Panc1 (cell line): ENCODE measurements around the gene ATXN7L1. TPM values are rescaled to one million over a fixed set of nuclear protein-coding genes. Genes with fewer than 3 reads are reported as not detected.

Source experiments
- ATAC-seq: fragments of 200-7000 bp; cut with Tn5 transposase; 2 replicates; pipeline ENCODE4 v1.9.1; 2020; ENCODE audit warnings: mild to moderate bottlenecking, moderate library complexity
- BruUV-seq: library from RNA; stranded (reverse); fragments of 400-500 nt; replicated peaks from 2 replicates; lab custom pipeline; 2021; lab: Mats Ljungman, UMichigan
- CTCF ChIA-PET: fragments of 300-600 bp; sonication (Branson Sonifier 250); formaldehyde crosslinking; loops from one replicate; lab custom pipeline; 2022; ENCODE audit warnings: antibody characterized with exemption; lab: Charles Lee
- POLR2A ChIA-PET: fragments of 300-600 bp; sonication (Branson Sonifier 250); formaldehyde crosslinking; loops from one replicate; lab custom pipeline; 2022; ENCODE audit warnings: antibody characterized with exemption; lab: Charles Lee
- DNase-seq: peaks from one replicate; pipeline ENCODE4 v3.0.0-alpha.2; 2010; ENCODE audit warnings: low read depth, low spot score
- H3K27ac ChIP-seq: 2 replicates; pipeline ENCODE4 v1.5.1; 2011; ENCODE audit warnings: mild to moderate bottlenecking, low read length, inconsistent platforms
- H3K27me3 ChIP-seq: fragments of 200-500 bp; sonication (Bioruptor generic); 2 replicates; pipeline ENCODE4 v1.6.0; 2014; ENCODE audit warnings: low read length, inconsistent platforms; ENCODE audit not compliant: control insufficient read depth, insufficient read depth
- H3K36me3 ChIP-seq: fragments of 200-500 bp; sonication (Bioruptor generic); 2 replicates; pipeline ENCODE4 v1.5.1; 2014; ENCODE audit warnings: inconsistent platforms, mild to moderate bottlenecking, low read length, moderate library complexity; ENCODE audit not compliant: control insufficient read depth, insufficient read depth
- H3K4me1 ChIP-seq: 2 replicates; pipeline ENCODE4 v1.5.1; 2011; ENCODE audit warnings: inconsistent platforms, mild to moderate bottlenecking, low read length, moderate library complexity; ENCODE audit not compliant: control insufficient read depth, insufficient read depth
- H3K4me3 ChIP-seq, 2 experiments: 2 replicates each; pipeline ENCODE4 v1.5.1; 2011 to 2012; ENCODE audit warnings: low read depth in 2 of 2, low read length in 2 of 2, mild to moderate bottlenecking in 2 of 2, inconsistent platforms in 1 of 2, moderate library complexity in 1 of 2
- H3K9me3 ChIP-seq: fragments of 200-500 bp; sonication (Bioruptor generic); 2 replicates; pipeline ENCODE4 v1.5.1; 2014; ENCODE audit warnings: low read depth, mild to moderate bottlenecking, inconsistent platforms, low read length, moderate library complexity; ENCODE audit not compliant: control insufficient read depth, insufficient read depth
- CTCF ChIP-seq: fragments of 450-650 bp; IDR thresholded peaks from 2 replicates; pipeline ENCODE4 v1.5.1; 2017; ENCODE audit warnings: mild to moderate bottlenecking
- POLR2AphosphoS5 ChIP-seq: IDR thresholded peaks from 2 replicates; pipeline ENCODE4 v1.6.1; 2012; ENCODE audit warnings: mild to moderate bottlenecking, low read depth, low read length, moderate library complexity
- REST ChIP-seq, 2 experiments: IDR thresholded peaks; 2 replicates each; pipeline ENCODE4 v1.6.1; 2011 to 2012; ENCODE audit warnings: low read depth in 2 of 2, control low read depth in 1 of 2, low read length in 1 of 2, mild to moderate bottlenecking in 1 of 2, moderate library complexity in 1 of 2; ENCODE audit not compliant: insufficient read depth in 1 of 2
- SIN3A ChIP-seq: IDR thresholded peaks from 2 replicates; pipeline ENCODE4 v1.6.1; 2012; ENCODE audit warnings: low read depth, mild to moderate bottlenecking, low read length, moderate library complexity, borderline replicate concordance; ENCODE audit not compliant: insufficient read depth
- TCF7L2 ChIP-seq: IDR thresholded peaks from 2 replicates; pipeline ENCODE4 v1.6.1; 2011; ENCODE audit warnings: mild to moderate bottlenecking, low read depth, low read length, inconsistent platforms
- in situ Hi-C: cut with HindIII; loops from 2 replicates; pipeline ENCODE4 v1.10.0; 2016; ENCODE audit warnings: low sequenced_read_pairs, low pct_unique_long_range_greater_than_20kb
- intact Hi-C: fragments of 100-400 bp; cut with micrococcal nuclease; formaldehyde crosslinking; loops from one replicate; pipeline ENCODE4 v1.10.0; 2022; ENCODE audit not compliant: unreplicated experiment
- total RNA-seq: library from RNA; stranded (reverse); gene quantifications from one replicate; pipeline ENCODE4 v1.2.1, GENCODE V29; 2021; ENCODE audit not compliant: unreplicated experiment

ATXN7L1 gene
- total RNA-seq, 1 experiment from 2014 or later, result 10.8 TPM

GRCh38 chr7:105742787-105743186, 133.6 kb downstream of the ATXN7L1 start:
- Histone ChIP-seq H3K27ac (no peak overlapping the region), H3K9me3 (no peaks in the 10 kb centered on the region), H3K27me3 (no peaks in the 10 kb centered on the region), H3K4me3 (no peak overlapping the region), H3K36me3 (no peaks in the 10 kb centered on the region), H3K4me1 (no peaks in the 10 kb centered on the region)
- intact Hi-C loops, result loop anchor here (10.0 kb wide), 1 partner anchor 88 kb away; no protein-coding TSS in a partner anchor
- ATAC-seq (no peak), DNase-seq (no peak)
- POLR2A ChIA-PET, result no interaction called here
- BruUV-seq, result no TSS peak
- CTCF ChIA-PET, result interaction anchor here (0.6 kb wide), 3 partner anchors 99 to 692 kb away, joined by 3 to 5 read pairs (median 4); no protein-coding TSS in a partner anchor
- in situ Hi-C loops, result no loop called here
- TF ChIP-seq REST (IDR thresholded peaks at IDR 0.05; ENCODE audit: insufficient read depth in 1 of 2, low read depth in 2 of 2, low read length in 1 of 2) (no peak), POLR2AphosphoS5 (no peak), CTCF (no peak), SIN3A (no peak), TCF7L2 (no peak)

- Histone ChIP-seq H3K27ac (no peak overlapping the region), H3K9me3 (no peaks in the 10 kb centered on the region), H3K27me3 (no peaks in the 10 kb centered on the region), H3K4me3 (no peak overlapping the region), H3K36me3 (no peaks in the 10 kb centered on the region), H3K4me1 (no peaks in the 10 kb centered on the region)
- POLR2A ChIA-PET, result interaction anchor here (0.6 kb wide), 1 partner anchor 131 kb away, joined by 3 read pairs; no protein-coding TSS in a partner anchor
- ATAC-seq (no peak), DNase-seq (no peak)
- CTCF ChIA-PET, result no interaction called here
- no peak for TF ChIP-seq POLR2AphosphoS5
- no peak for TF ChIP-seq TCF7L2
- TF ChIP-seq REST (IDR thresholded peaks at IDR 0.05; ENCODE audit: insufficient read depth in 1 of 2, low read depth in 2 of 2, low read length in 1 of 2), result no peak
- no peak for TF ChIP-seq SIN3A
- TF ChIP-seq CTCF, result no peak
- intact Hi-C loops, result loop anchor here (10.0 kb wide), 1 partner anchor 87 kb away; no protein-coding TSS in a partner anchor
- no TSS peak for BruUV-seq
- in situ Hi-C loops, result no loop called here
Measured at GRCh38 chr7:105741982-105742381, 134.4 kb downstream of the ATXN7L1 start.
